A549 (cell line): ENCODE measurements around the gene STAG3.

ENCODE experiments used
- CHD4 ChIP-seq: fragments of 200-600 bp; sonication (generic); IDR thresholded peaks from 2 replicates; pipeline ENCODE4 v1.6.1; 2016; ENCODE audit warnings: antibody characterized with exemption, mild to moderate bottlenecking, borderline replicate concordance
- CTCF ChIP-seq: fragments of >200 bp; sonication (Bioruptor Twin); formaldehyde crosslinking; IDR thresholded peaks from 3 replicates; pipeline ENCODE4 v1.5.1; 2016
- MYC ChIP-seq: IDR thresholded peaks from 2 replicates; pipeline ENCODE4 v1.6.1; 2012; ENCODE audit warnings: mild to moderate bottlenecking, inconsistent platforms, low read length, improper control_type of control experiment, borderline replicate concordance
- POLR2A ChIP-seq: IDR thresholded peaks from 2 replicates; pipeline ENCODE4 v1.6.1; 2012; ENCODE audit warnings: mild to moderate bottlenecking, low read length
- RAD21 ChIP-seq, 2 experiments: fragments of >200 bp in 1 of 2; sonication (Bioruptor Twin) in 1 of 2; formaldehyde crosslinking in 1 of 2; IDR thresholded peaks in 1 of 2; conservative IDR thresholded peaks in 1 of 2; 2 replicates in 1 of 2; 3 replicates in 1 of 2; pipeline ENCODE4 v1.6.1; 2012 to 2018; ENCODE audit warnings: inconsistent platforms in 1 of 2
- RFX5 ChIP-seq: fragments of 450-650 bp; IDR thresholded peaks from 2 replicates; pipeline ENCODE4 v1.7.1; 2014; ENCODE audit warnings: antibody characterized with exemption, mild to moderate bottlenecking, moderate library complexity
- SMC3 ChIP-seq: fragments of >200 bp; sonication (Bioruptor Twin); formaldehyde crosslinking; IDR thresholded peaks from 3 replicates; pipeline ENCODE4 v1.6.1; 2018; ENCODE audit warnings: inconsistent platforms
- TF ChIP-seq, protein P1 (sequence below): fragments of 200-600 bp; sonication (generic); IDR thresholded peaks from 2 replicates; pipeline ENCODE4 v1.6.1; 2016; ENCODE audit warnings: antibody characterized with exemption, mild to moderate bottlenecking, moderate library complexity
- TF ChIP-seq, protein P2 (sequence below): IDR thresholded peaks from 2 replicates; pipeline ENCODE4 v1.6.1; 2012

DNA sequence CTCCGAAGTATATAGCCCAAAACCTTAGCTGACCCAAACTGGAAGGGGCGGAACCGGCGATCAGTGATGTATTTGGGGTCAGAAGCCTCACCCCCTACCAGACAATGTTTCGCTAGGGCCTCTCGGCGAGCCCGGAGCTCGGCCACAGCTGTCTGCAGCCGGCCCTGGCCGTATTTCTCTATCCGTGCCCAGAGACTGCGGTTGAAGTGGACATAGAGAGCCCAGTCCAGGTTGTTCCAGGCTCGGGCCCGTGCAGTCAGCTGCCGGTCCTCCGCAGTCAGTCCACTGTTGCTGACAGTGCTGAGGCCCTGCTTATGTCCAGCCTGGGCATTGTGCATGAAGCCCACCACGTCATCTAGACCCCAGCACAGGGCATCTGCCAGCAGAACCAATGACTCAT lies 17.7 kb upstream of the STAG3 start:
- TF ChIP-seq MYC, result no peak
- no peak for TF ChIP-seq SMC3
- TF ChIP-seq, protein P1, sequence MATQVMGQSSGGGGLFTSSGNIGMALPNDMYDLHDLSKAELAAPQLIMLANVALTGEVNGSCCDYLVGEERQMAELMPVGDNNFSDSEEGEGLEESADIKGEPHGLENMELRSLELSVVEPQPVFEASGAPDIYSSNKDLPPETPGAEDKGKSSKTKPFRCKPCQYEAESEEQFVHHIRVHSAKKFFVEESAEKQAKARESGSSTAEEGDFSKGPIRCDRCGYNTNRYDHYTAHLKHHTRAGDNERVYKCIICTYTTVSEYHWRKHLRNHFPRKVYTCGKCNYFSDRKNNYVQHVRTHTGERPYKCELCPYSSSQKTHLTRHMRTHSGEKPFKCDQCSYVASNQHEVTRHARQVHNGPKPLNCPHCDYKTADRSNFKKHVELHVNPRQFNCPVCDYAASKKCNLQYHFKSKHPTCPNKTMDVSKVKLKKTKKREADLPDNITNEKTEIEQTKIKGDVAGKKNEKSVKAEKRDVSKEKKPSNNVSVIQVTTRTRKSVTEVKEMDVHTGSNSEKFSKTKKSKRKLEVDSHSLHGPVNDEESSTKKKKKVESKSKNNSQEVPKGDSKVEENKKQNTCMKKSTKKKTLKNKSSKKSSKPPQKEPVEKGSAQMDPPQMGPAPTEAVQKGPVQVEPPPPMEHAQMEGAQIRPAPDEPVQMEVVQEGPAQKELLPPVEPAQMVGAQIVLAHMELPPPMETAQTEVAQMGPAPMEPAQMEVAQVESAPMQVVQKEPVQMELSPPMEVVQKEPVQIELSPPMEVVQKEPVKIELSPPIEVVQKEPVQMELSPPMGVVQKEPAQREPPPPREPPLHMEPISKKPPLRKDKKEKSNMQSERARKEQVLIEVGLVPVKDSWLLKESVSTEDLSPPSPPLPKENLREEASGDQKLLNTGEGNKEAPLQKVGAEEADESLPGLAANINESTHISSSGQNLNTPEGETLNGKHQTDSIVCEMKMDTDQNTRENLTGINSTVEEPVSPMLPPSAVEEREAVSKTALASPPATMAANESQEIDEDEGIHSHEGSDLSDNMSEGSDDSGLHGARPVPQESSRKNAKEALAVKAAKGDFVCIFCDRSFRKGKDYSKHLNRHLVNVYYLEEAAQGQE, result no peak
- TF ChIP-seq RAD21 (conservative IDR thresholded peaks at IDR 0.05 in 1 of 2, IDR thresholded peaks at IDR 0.05 in 1 of 2), result no peak
- TF ChIP-seq CTCF, result no peak
- no peak for TF ChIP-seq POLR2A
- TF ChIP-seq CHD4, result no peak
- TF ChIP-seq, protein P2, sequence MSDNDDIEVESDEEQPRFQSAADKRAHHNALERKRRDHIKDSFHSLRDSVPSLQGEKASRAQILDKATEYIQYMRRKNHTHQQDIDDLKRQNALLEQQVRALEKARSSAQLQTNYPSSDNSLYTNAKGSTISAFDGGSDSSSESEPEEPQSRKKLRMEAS, result no peak
- no peak for TF ChIP-seq RFX5
